ENCODE data around the gene FBXO33. TPM values are rescaled to one million over a fixed set of nuclear protein-coding genes. Genes with fewer than 3 reads are reported as not detected.

FBXO33 gene
- total RNA-seq, 4 donors from 2014 or later, result 12.6 to 25.2 (median 16.4) TPM

DNA sequence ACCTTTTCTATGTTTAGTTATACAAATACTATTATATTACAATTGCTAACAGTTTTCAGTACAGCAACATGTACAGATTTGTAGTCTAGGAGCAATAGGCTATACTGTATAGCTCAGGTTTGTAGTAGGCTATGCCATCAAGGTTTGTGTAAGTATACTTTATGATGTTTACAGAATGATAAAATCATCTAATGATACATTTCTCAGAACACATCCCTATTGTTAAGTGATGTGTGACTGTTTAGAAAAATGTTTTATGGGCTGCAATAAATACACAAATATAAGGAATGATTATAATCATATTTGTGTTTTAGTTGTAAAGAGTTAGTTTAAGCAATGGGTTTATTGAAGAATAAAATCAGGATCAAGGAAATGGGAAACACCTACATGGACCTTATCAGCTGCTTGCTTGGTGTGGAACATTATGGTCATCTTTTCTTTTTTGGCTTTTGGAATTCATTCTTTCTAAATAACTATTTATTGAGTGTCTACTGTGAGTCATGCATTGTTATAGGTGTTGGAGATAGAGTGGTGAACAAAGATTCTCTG is 24.5 kb upstream of the FBXO33 start:
- ATAC-seq (ENCODE audit: low FRiP score) (no peak), DNase-seq (ENCODE audit: low spot score) (no peak)
- TF ChIP-seq CTCF (IDR thresholded peaks at IDR 0.05), result no peak

DNA sequence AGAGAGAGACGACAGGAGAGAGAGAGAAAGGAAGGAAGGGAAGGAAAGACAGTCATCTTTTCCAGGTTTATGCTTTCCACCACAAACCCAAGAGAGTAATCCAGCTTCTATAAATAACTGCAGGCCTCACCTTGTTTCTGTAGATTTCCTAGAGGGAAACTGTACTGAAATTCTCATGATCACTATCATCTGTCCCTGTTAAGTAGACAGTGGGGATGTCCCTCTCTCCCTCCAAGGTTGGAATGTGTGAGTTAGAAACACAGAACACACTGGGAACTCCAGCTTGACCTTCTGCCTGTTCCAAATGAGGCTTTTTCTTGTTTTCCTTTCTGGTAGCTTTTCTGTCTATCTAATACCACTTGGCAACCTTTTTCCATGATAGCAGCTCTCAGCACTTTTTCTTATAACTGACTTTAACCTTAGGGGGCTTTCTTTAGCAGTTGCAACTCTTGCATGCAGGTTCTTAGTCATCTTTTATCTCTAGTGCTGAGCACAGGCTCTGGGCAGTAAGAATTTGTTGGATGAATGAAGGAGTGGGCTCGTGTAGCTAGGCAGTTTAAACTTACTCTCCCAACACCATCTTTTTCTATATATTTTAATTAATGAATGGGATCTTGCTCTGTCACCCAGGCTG is 22.8 kb upstream of the FBXO33 start:
- no peak for ATAC-seq (ENCODE audit: low FRiP score)
- DNase-seq (ENCODE audit: low spot score), result no peak
- TF ChIP-seq CTCF (IDR thresholded peaks at IDR 0.05), result no peak

DNA sequence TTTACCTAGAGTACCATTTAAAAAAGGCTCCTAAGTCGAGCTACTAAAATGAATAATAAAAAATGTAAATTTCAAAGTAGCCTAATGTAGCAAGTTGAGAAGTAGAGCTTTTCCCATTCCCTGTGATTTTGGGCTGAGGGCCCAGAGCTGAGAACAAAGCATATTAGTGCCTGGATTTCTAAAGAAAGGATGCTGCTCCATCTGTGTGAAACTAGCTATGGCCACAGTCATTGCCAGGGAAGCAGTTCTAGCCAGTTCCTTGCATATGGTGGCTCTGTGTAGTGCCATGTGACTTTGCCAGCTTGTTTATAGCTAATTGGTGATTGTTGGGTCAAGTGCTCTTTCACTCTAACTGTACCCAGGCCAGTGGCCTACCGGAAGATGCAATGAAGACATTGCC is 20.4 kb upstream of the FBXO33 start:
- ATAC-seq (ENCODE audit: low FRiP score) (no peak), DNase-seq (ENCODE audit: low spot score) (no peak)
- no peak for TF ChIP-seq CTCF (IDR thresholded peaks at IDR 0.05)

DNA sequence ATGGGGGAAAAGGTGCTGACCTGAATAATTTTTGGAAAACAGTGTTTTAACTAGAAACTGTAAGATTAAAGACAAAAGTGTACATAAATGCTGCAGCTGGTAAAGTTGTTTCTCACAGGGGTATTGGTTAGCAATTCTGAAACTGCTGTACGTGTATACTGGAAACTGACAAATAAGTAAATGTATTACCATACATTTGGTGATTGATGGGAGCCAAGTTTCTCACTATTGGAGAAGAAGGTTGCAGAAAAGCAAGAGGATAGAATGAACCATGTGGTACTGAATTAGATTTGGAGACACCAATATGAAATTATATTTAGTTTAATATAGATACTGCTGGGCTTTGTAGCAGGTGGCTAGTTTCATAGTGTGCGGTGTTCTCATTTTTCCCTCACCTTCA is 19.6 kb upstream of the FBXO33 start:
- DNase-seq (ENCODE audit: low spot score) (no peak), ATAC-seq (ENCODE audit: low FRiP score) (no peak)
- TF ChIP-seq CTCF (IDR thresholded peaks at IDR 0.05), result no peak

- TF ChIP-seq CTCF (IDR thresholded peaks at IDR 0.05), result no peak
- ATAC-seq (ENCODE audit: low FRiP score), result no peak
- DNase-seq (ENCODE audit: low spot score), result no peak
Measured at GRCh38 chr14:39447175-39447661, 15.0 kb upstream of the FBXO33 start.

DNA sequence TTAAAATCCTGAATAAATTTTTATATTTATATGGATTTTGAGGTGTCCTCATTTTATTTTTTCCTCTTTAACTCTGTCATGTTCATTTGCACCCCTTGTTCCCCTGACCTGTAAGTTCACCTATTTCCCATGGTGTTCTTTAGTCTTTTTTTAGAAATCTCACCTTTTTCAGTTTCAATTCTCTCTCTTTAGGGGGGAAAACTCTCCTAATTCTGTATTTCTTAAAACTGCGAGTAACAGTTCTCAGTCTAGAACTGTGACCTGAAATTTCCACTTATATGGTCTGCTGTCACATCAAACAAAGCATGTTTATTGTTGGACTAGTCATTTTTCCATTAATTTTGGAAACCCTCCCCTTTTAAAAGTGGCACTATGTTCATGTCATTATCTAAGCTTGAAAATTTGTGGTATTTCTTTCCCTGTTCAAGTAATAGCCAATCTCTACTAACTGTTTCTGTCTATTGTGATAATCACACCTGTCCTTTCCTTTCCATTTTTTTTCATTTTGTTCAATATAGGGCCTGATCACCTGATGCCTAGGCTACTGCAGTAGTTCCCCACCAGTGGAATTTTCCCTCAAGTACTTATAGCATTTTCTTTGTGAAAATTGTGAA is 14.0 kb upstream of the FBXO33 start:
- no peak for ATAC-seq (ENCODE audit: low FRiP score)
- no peak for TF ChIP-seq CTCF (IDR thresholded peaks at IDR 0.05)
- no peak for DNase-seq (ENCODE audit: low spot score)

DNA sequence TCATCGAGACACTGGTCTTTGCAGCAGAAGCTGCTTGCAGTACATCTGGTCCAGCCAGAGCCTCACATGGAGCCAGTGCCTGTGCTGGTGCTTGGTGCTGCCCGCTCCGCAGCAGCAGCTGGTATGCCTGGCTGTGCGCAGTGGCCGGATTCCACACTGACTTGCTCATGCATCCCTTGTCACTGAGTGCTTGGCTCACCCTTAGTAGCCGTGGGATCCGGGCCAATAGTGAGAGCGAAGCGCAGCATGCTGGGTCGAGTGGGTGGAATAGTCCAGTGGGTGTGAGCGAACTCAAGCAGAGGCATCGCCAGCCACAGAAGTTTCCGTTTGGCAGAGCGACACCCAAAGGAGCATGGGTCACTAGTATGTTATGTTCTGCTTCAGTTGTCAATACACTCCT is 10.1 kb upstream of the FBXO33 start:
- no peak for DNase-seq (ENCODE audit: low spot score)
- no peak for ATAC-seq (ENCODE audit: low FRiP score)
- TF ChIP-seq CTCF (IDR thresholded peaks at IDR 0.05), result no peak

All from omental fat pad (tissue), 4 donors.